Thoracic aorta (tissue), 2 donors: ENCODE results near the gene C11orf58. TPM values are rescaled to one million over a fixed set of nuclear protein-coding genes. Genes with fewer than 3 reads are reported as not detected.

Experiments used
- ATAC-seq: fragments of 150-250 bp; one replicate; pipeline ENCODE4 v1.8.0; 2017; ENCODE audit warnings: low read depth; ENCODE audit not compliant: insufficient number of reproducible peaks, low FRiP score
- DNase-seq: peaks from one replicate; pipeline ENCODE4 v3.0.0-alpha.2; 2020; ENCODE audit warnings: low spot score
- H3K27ac ChIP-seq, 2 donors: fragments of 200-600 bp; sonication (generic); 1 replicate in 1 of 2; 2 replicates in 1 of 2; pipeline ENCODE4 v1.5.1; 2016; ENCODE audit warnings: mild to moderate bottlenecking in 2 of 2, moderate library complexity in 2 of 2
- H3K27me3 ChIP-seq: fragments of 200-600 bp; sonication (generic); replicated peaks from 2 replicates; pipeline ENCODE4 v1.6.0; 2016; ENCODE audit warnings: mild to moderate bottlenecking; ENCODE audit not compliant: insufficient read depth
- H3K36me3 ChIP-seq: fragments of 200-600 bp; sonication (generic); one replicate; pipeline ENCODE4 v1.5.1; 2016
- H3K4me1 ChIP-seq, 2 donors: fragments of 200-600 bp; sonication (generic); 1 replicate in 1 of 2; 2 replicates in 1 of 2; pipeline versions ENCODE4 v1.5.1 to v1.6.0; 2016; ENCODE audit warnings: low read depth in 2 of 2, mild to moderate bottlenecking in 1 of 2; ENCODE audit not compliant: control insufficient read depth in 1 of 2
- H3K4me3 ChIP-seq: fragments of 200-600 bp; sonication (generic); 2 replicates; pipeline ENCODE4 v1.5.1; 2016; ENCODE audit warnings: mild to moderate bottlenecking
- H3K9me3 ChIP-seq: fragments of 200-600 bp; sonication (generic); 2 replicates; pipeline ENCODE4 v1.5.1; 2016
- total RNA-seq, 2 donors: library from RNA; depleted of rRNA; stranded (reverse); fragments of >200 nt; gene quantifications; one replicate each; pipeline versions ENCODE4 v1.1.0 to v1.2.3, GENCODE V29; 2016
- TF ChIP-seq, protein P1 (sequence below): fragments of 200-600 bp; sonication (generic); IDR thresholded peaks from one replicate; pipeline ENCODE4 v1.5.1; 2019; ENCODE audit warnings: antibody characterized with exemption

Gene C11orf58
- total RNA-seq, 2 donors from 2014 or later, result 104 to 161 TPM

DNA sequence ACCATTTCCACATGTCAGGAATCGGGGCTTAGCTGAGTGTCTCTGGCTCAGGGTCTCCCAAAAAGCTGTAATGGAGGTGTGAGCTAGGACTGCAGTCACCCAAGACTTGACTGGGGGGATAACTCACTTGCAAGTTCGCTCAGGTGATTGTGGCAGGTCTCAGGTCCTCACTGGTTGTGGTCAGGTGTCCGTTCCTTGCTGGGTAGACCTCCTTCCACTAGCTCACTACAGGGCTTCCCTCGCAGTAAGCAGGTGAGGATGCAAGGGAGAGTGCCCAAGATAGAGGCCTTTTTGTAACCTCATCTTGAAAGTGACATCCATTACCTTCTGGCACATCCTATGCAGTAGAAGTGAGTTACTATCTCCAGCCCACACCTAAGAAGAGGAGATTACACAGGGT, 29.5 kb downstream of the C11orf58 start:
- H3K9me3 ChIP-seq, result no peaks in the 10 kb centered on the region
- no peak overlapping the region for H3K4me3 ChIP-seq
- TF ChIP-seq, protein P1, sequence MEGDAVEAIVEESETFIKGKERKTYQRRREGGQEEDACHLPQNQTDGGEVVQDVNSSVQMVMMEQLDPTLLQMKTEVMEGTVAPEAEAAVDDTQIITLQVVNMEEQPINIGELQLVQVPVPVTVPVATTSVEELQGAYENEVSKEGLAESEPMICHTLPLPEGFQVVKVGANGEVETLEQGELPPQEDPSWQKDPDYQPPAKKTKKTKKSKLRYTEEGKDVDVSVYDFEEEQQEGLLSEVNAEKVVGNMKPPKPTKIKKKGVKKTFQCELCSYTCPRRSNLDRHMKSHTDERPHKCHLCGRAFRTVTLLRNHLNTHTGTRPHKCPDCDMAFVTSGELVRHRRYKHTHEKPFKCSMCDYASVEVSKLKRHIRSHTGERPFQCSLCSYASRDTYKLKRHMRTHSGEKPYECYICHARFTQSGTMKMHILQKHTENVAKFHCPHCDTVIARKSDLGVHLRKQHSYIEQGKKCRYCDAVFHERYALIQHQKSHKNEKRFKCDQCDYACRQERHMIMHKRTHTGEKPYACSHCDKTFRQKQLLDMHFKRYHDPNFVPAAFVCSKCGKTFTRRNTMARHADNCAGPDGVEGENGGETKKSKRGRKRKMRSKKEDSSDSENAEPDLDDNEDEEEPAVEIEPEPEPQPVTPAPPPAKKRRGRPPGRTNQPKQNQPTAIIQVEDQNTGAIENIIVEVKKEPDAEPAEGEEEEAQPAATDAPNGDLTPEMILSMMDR, result no peak
- H3K27ac ChIP-seq, result no peak overlapping the region
- no peaks in the 10 kb centered on the region for H3K4me1 ChIP-seq
- ATAC-seq (no peak), DNase-seq (no peak)
- H3K27me3 ChIP-seq, result no peaks in the 10 kb centered on the region
- no peaks in the 10 kb centered on the region for H3K36me3 ChIP-seq

DNA sequence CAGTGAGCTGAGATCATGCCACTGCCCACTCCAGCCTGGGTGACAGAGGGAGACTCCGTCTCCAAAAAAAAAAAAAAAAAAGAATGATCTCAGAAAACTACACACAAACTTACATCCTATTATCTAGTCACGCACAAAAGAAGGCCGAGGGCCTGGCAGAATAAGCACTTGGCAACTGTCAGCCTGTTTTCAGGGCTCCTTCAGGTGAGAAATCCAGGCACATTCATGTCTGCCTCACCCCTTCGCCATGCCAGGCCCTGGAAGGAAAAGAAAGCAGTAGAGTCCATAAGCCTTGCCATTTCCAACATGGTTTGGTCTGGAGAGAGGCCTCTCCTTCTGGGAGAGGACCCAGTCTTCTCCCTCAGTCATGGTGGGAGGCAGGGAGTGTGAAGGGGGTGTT, 30.9 kb downstream of the C11orf58 start:
- Histone ChIP-seq H3K4me1 (no peaks in the 10 kb centered on the region), H3K4me3 (no peak overlapping the region), H3K27me3 (no peaks in the 10 kb centered on the region), H3K9me3 (no peaks in the 10 kb centered on the region), H3K27ac (no peak overlapping the region), H3K36me3 (no peaks in the 10 kb centered on the region)
- TF ChIP-seq, protein P1, result no peak
- no peak for ATAC-seq
- DNase-seq, result no peak

DNA sequence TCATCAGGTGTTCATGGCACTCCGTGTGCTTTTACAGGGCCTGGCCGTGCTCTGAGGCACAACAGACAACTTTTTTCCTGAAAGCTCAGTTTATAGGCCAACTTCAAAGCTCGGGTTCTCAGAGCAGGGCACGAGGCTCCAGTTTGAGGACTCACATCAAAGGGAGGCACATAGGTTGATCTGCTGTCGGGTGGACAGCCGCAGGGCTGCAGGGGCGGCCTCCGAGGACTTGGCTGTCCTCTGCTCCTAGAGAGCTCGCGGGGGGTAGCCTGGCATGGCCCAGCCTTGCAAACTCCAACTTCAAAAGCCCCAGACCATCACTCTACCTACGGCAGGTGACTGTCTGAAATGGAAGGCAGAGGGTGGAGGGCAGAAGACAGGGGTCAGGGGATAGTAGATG, 31.6 kb downstream of the C11orf58 start:
- DNase-seq (no peak), ATAC-seq (no peak)
- no peaks in the 10 kb centered on the region for H3K9me3 ChIP-seq
- no peaks in the 10 kb centered on the region for H3K4me1 ChIP-seq
- H3K27me3 ChIP-seq, result no peaks in the 10 kb centered on the region
- H3K27ac ChIP-seq, result no peak overlapping the region
- no peak overlapping the region for H3K4me3 ChIP-seq
- H3K36me3 ChIP-seq, result no peaks in the 10 kb centered on the region
- TF ChIP-seq, protein P1, result no peak

GRCh38 chr11:16771350-16772140, 33.1 kb downstream of the C11orf58 start:
- H3K4me1 ChIP-seq, result no peaks in the 10 kb centered on the region
- no peak for ATAC-seq
- no peaks in the 10 kb centered on the region for H3K36me3 ChIP-seq
- H3K27ac ChIP-seq, result no peak overlapping the region
- TF ChIP-seq, protein P1, result no peak
- H3K4me3 ChIP-seq, result no peak overlapping the region
- H3K9me3 ChIP-seq, result no peaks in the 10 kb centered on the region
- no peaks in the 10 kb centered on the region for H3K27me3 ChIP-seq
- no peak for DNase-seq

GRCh38 chr11:16772141-16772512, 33.7 kb downstream of the C11orf58 start:
- no peaks in the 10 kb centered on the region for H3K36me3 ChIP-seq
- no peaks in the 10 kb centered on the region for H3K27me3 ChIP-seq
- H3K4me1 ChIP-seq, result no peaks in the 10 kb centered on the region
- no peak for DNase-seq
- no peak overlapping the region for H3K4me3 ChIP-seq
- no peak overlapping the region for H3K27ac ChIP-seq
- TF ChIP-seq, protein P1, result no peak
- no peaks in the 10 kb centered on the region for H3K9me3 ChIP-seq
- ATAC-seq, result no peak
